OCI-LY1 (cell line): Measurements from ENCODE around the gene AP5S1.

ENCODE experiments used
- EZH2 ChIP-seq: fragments of 200-600 bp; sonication (generic), shearing (Covaris generic); IDR thresholded peaks from 2 replicates; pipeline ENCODE4 v1.8.0; 2017; ENCODE audit warnings: borderline replicate concordance, mixed run types, mild to moderate bottlenecking, antibody characterized with exemption, low read length, moderate library complexity, mixed read lengths
- TF ChIP-seq, protein P1 (sequence below): fragments of 200-600 bp; sonication (generic), shearing (Covaris generic); IDR thresholded peaks from 2 replicates; pipeline ENCODE4 v1.5.1; 2017; ENCODE audit warnings: mild to moderate bottlenecking, antibody characterized with exemption, low read length, moderate library complexity, mixed read lengths

DNA sequence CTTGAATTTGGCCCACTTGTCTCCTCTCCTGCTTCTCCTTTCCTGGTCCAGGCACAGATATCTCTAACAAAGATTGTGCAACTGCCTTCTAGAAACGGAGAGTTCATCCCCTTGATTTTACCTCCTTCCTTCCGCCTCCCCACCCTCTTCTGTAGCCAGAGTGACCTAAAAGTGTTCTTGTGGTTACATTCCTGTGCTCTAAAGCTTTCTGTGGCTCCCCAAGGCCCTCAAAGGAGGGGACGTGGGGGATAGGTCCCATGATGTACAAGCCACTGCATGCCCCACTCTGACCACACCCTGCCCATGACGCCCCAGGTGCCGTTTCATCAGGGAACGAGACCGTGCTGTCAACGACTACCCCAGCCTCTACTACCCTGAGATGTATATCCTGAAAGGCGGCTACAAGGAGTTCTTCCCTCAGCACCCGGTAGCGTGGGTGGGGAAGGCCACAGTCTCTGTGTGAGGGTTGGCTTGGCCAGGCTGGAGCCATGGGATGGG lies 16.0 kb upstream of the AP5S1 start:
- TF ChIP-seq, protein P1, sequence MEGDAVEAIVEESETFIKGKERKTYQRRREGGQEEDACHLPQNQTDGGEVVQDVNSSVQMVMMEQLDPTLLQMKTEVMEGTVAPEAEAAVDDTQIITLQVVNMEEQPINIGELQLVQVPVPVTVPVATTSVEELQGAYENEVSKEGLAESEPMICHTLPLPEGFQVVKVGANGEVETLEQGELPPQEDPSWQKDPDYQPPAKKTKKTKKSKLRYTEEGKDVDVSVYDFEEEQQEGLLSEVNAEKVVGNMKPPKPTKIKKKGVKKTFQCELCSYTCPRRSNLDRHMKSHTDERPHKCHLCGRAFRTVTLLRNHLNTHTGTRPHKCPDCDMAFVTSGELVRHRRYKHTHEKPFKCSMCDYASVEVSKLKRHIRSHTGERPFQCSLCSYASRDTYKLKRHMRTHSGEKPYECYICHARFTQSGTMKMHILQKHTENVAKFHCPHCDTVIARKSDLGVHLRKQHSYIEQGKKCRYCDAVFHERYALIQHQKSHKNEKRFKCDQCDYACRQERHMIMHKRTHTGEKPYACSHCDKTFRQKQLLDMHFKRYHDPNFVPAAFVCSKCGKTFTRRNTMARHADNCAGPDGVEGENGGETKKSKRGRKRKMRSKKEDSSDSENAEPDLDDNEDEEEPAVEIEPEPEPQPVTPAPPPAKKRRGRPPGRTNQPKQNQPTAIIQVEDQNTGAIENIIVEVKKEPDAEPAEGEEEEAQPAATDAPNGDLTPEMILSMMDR = no peak
- no peak for TF ChIP-seq EZH2
